ACC112 (cell line): ENCODE measurements around the gene BIVM.
A peak's percentile ranks its signal among the peaks of the same experiment; 100 is the strongest.
"Not testable (repeated sequence)": the region's sequence is repeated elsewhere in the genome, so short reads cannot be mapped to it uniquely, and the experiment has no call there.

Source experiments
- H2AFZ ChIP-seq: fragments of 200-600 bp; sonication (generic); one replicate; pipeline ENCODE4 v1.6.0; 2017; ENCODE audit warnings: antibody characterized with exemption, low read length; ENCODE audit not compliant: unreplicated experiment
- H3K27ac ChIP-seq: fragments of 200-600 bp; sonication (generic); 2 replicates; pipeline ENCODE4 v1.5.1; 2014; ENCODE audit warnings: low read depth, mild to moderate bottlenecking, antibody characterized with exemption, low read length, moderate library complexity
- H3K27me3 ChIP-seq: fragments of 200-600 bp; sonication (generic); 2 replicates; pipeline ENCODE4 v1.6.1; 2014; ENCODE audit warnings: mild to moderate bottlenecking, antibody characterized with exemption, low read length, moderate library complexity, mixed read lengths; ENCODE audit not compliant: insufficient read depth
- H3K36me3 ChIP-seq: fragments of 200-600 bp; sonication (generic); 2 replicates; pipeline ENCODE4 v1.6.1; 2016; ENCODE audit warnings: mild to moderate bottlenecking, antibody characterized with exemption, low read length, moderate library complexity, mixed read lengths; ENCODE audit not compliant: insufficient read depth
- H3K4me1 ChIP-seq: fragments of 200-600 bp; sonication (generic); one replicate; pipeline ENCODE4 v1.6.1; 2016; ENCODE audit warnings: low read length, mixed read lengths; ENCODE audit not compliant: insufficient read depth, unreplicated experiment, control insufficient read depth
- H3K4me3 ChIP-seq: fragments of 200-600 bp; sonication (generic); 2 replicates; pipeline ENCODE4 v1.5.1; 2014; ENCODE audit warnings: mild to moderate bottlenecking, low read depth, low read length
- H3K79me2 ChIP-seq: fragments of 200-600 bp; sonication (generic); one replicate; pipeline ENCODE4 v1.6.0; 2016; ENCODE audit warnings: low read length; ENCODE audit not compliant: control insufficient read depth, unreplicated experiment, insufficient read depth

BIVM gene

GRCh38 chr13:102772042-102772425 is 26.9 kb upstream of the BIVM start:
- Histone ChIP-seq H3K27me3 (no peaks in the 10 kb centered on the region), H3K27ac (no peak overlapping the region)

GRCh38 chr13:102773441-102774213 is 25.3 kb upstream of the BIVM start, which contains the start of gene TEX30:
TSS of gene TEX30 (minus strand) at chr13:102773786. CDS start at chr13:102770026, 3,760 bp downstream.
- peak within 1 kb of the TSS; percentile 64; the same call in 1 of the 2 replicates for H3K27ac ChIP-seq
- H3K4me1 ChIP-seq = peaks cover 27% of the 10 kb centered on the region

More at GRCh38 chr13:102772042-102772425, 26.9 kb upstream of the BIVM start:
- H3K4me1 ChIP-seq = peaks cover 27% of the 10 kb centered on the region
- peak overlapping the region; percentile 90 for H3K4me3 ChIP-seq
- no peak overlapping the region for H2AFZ ChIP-seq
- no peaks in the 10 kb centered on the region for H3K36me3 ChIP-seq
- peaks cover 36% of the 10 kb centered on the region for H3K79me2 ChIP-seq

GRCh38 chr13:102774214-102774568 is 24.7 kb upstream of the BIVM start:
- H3K36me3 ChIP-seq = no peaks in the 10 kb centered on the region
- peaks cover 27% of the 10 kb centered on the region for H3K4me1 ChIP-seq
- H3K27ac ChIP-seq = peak overlapping the region; percentile 38; the same call in 1 of the 2 replicates
- H3K79me2 ChIP-seq = peaks cover 36% of the 10 kb centered on the region
- peak overlapping the region; percentile 90 for H3K4me3 ChIP-seq
- H3K27me3 ChIP-seq = no peaks in the 10 kb centered on the region
- peak overlapping the region; percentile 19 for H2AFZ ChIP-seq

More at GRCh38 chr13:102773441-102774213, 25.3 kb upstream of the BIVM start, which contains the start of gene TEX30:
- Histone ChIP-seq H3K27me3 (no peaks in the 10 kb centered on the region), H2AFZ (peak within 1 kb of the TSS; percentile 19), H3K36me3 (no peaks in the 10 kb centered on the region), H3K4me3 (peak within 1 kb of the TSS; percentile 90), H3K79me2 (peaks cover 36% of the 10 kb centered on the region)

DNA sequence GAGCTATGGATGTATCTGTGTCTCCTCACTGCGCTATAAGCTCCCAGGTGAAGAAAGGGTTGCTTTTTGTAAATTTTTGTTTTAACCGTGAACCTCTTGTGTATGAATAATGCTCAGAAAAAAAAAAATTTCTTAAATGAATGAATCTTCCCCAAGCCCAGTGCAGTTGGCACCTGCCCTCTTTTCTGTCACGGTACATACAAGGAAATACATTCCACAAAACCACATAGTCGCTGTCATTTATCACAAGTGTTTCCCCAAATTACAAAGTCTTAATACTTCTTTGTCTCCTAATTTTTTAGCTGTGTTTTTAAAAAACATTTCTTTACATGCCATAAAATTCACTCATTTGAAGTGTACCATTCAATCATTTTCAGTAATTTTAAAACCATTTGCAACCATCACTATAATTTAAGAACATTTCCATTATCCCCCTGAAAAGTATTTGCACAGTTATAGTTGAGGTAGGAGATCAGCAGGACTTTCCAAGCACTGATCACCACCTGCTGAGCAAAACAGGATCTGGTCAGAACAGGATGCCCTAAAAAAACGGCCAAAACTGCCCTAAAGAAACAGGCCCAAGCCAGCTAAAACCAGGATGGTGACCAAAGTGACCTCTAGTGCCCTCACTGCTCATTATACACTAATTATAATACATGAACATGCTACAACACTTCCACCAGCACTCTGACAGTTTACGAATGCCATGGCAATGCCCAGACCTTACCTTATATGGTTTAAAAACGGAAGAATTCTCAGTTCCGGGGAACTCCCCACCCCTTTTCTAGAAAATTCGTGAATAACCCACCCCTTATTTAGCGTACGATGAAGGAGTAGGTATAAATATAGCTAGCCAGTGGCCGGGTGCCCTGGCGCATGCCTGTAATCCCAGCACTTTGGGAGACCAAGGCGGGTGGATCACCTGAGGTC is 24.1 kb upstream of the BIVM start:
- peaks cover 32% of the 10 kb centered on the region for H3K79me2 ChIP-seq
- H2AFZ ChIP-seq = peak overlapping the region; percentile 19
- H3K27ac ChIP-seq = no peak overlapping the region
- peaks cover 23% of the 10 kb centered on the region for H3K4me1 ChIP-seq
- H3K4me3 ChIP-seq = peak overlapping the region; percentile 90
- H3K27me3 ChIP-seq = no peaks in the 10 kb centered on the region
- no peaks in the 10 kb centered on the region for H3K36me3 ChIP-seq

GRCh38 chr13:102776271-102776670 is 22.6 kb upstream of the BIVM start:
- H3K79me2 ChIP-seq = peaks cover 18% of the 10 kb centered on the region
- H2AFZ ChIP-seq = no peak overlapping the region
- no peak overlapping the region for H3K4me3 ChIP-seq
- no peaks in the 10 kb centered on the region for H3K36me3 ChIP-seq
- no peaks in the 10 kb centered on the region for H3K27me3 ChIP-seq
- H3K27ac ChIP-seq = no peak overlapping the region
- H3K4me1 ChIP-seq = peaks cover 13% of the 10 kb centered on the region

DNA sequence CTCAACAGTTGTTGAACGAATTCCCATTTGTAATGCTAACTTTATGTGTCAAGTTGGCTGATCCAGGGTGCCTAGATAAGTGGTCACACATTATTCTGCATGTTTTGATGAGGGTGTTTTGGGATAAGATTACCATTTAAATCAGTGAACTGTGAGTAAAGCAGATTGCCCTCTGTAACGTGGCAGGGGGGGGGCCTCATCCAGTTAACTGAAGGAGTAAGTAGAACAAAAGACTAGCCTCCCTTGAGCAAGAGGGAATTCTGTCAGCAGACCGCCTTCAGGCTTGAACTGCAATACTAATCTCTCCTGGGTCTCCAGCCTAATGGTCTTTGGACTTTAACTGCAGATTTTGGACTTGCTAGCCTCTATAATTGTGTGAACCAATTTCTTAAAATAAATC is 21.2 kb upstream of the BIVM start:
- Histone ChIP-seq H3K27ac (no peak overlapping the region), H3K79me2 (peaks cover 4% of the 10 kb centered on the region)

DNA sequence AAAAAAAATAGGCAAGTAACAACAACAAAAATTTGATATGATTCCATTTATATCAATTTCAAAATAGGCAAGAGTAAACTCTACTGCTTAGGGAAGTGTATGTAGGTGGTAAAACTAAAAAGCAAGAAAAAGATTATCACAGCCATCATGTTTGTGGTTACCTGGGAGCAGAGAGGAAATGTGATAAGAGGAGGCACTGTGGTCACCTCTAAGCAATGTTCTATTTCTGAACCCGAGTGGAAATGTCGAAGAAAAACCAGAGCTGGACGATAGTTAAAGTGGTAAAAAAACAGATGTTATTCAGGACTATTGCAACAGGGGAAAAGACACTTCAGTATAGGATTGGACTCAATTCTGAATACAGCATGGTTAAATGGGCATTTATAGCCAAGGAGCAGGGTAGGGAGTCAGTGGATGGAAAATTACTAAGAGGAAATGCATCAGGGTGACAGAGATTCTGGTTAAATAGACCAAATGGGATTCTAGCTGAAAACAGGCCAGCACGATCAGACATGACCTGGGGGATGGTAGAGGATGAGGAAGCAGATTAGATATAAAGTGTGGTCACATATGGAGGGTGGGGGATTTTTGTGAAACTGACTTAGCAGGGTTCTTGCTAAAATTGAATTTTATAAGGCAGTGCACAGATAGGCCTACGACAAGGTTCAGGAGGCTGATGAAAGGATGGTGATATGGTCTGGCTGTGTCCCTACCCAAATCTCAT is 19.3 kb upstream of the BIVM start:
- Histone ChIP-seq H3K36me3 (0 out of 2 replicates have a peak, but pooled peaks cover 3% of the 10 kb centered on the region), H3K4me1 (no peaks in the 10 kb centered on the region), H3K79me2 (no peaks in the 10 kb centered on the region), H3K27me3 (no peaks in the 10 kb centered on the region), H2AFZ (no peak overlapping the region), H3K4me3 (no peak overlapping the region), H3K27ac (no peak overlapping the region)

More for the DNA sequence above, 21.2 kb upstream of the BIVM start:
- H3K4me1 ChIP-seq = no peaks in the 10 kb centered on the region
- H3K36me3 ChIP-seq = no peaks in the 10 kb centered on the region
- H3K4me3 ChIP-seq = no peak overlapping the region
- H2AFZ ChIP-seq = no peak overlapping the region
- no peaks in the 10 kb centered on the region for H3K27me3 ChIP-seq

- not testable (repeated sequence) for H3K27ac ChIP-seq, H3K79me2 ChIP-seq, H3K4me1 ChIP-seq, H2AFZ ChIP-seq, H3K4me3 ChIP-seq, H3K36me3 ChIP-seq, H3K27me3 ChIP-seq
These were observed 18.3 kb upstream of the BIVM start for GRCh38 chr13:102780656-102781055.

DNA sequence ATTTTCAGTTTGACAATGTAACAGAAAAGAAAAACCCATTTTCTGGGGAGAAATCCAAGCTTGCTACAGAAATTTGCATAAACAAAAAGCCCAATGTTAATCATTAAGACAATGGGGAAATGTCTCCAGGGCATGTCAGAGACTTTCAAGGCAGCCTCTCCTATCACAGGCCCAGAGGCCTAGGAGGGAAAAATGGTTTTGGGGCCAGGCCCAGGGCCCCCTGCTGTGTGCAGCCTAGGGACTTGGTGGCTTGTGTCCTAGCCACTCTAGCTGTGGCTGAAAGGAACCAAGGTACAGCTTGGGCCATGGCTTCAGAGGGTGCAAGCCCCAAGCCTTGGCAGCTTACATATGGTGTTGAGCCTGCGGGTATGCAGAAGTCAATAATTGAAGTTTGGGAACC is 17.3 kb upstream of the BIVM start:
- Histone ChIP-seq H3K4me3 (no peak overlapping the region), H3K36me3 (0 out of 2 replicates have a peak, but pooled peaks cover 4% of the 10 kb centered on the region), H3K27ac (no peak overlapping the region), H3K4me1 (no peaks in the 10 kb centered on the region), H3K27me3 (no peaks in the 10 kb centered on the region), H3K79me2 (no peaks in the 10 kb centered on the region), H2AFZ (no peak overlapping the region)

GRCh38 chr13:102784483-102784882 is 14.4 kb upstream of the BIVM start:
- no peaks in the 10 kb centered on the region for H3K4me1 ChIP-seq
- no peaks in the 10 kb centered on the region for H3K27me3 ChIP-seq
- H3K36me3 ChIP-seq = 0 out of 2 replicates have a peak, but pooled peaks cover 4% of the 10 kb centered on the region
- H2AFZ ChIP-seq = no peak overlapping the region
- H3K27ac ChIP-seq = no peak overlapping the region
- H3K4me3 ChIP-seq = no peak overlapping the region
- no peaks in the 10 kb centered on the region for H3K79me2 ChIP-seq
